Subcutaneous adipose tissue (tissue), 4 donors: ENCODE measurements around the gene CCNF. TPM values are rescaled to one million over a fixed set of nuclear protein-coding genes. Genes with fewer than 3 reads are reported as not detected.

Experiments used
- total RNA-seq, 4 donors: library from RNA; depleted of rRNA; stranded (reverse); fragments of >200 nt; gene quantifications; one replicate each; pipeline ENCODE4 v1.1.0, GENCODE V29; 2016
- TF ChIP-seq, protein P1 (sequence below): fragments of 450-650 bp; IDR thresholded peaks from one replicate; pipeline ENCODE4 v1.5.1; 2016; ENCODE audit warnings: low read depth, mild to moderate bottlenecking, control low read depth, antibody characterized with exemption, moderate library complexity

CCNF gene
- total RNA-seq, 4 donors from 2014 or later, result 1.8 to 5.1 (median 2.0) TPM

GRCh38 chr16:2432286-2432685 lies 3.0 kb downstream of the CCNF start:
- TF ChIP-seq, protein P1, sequence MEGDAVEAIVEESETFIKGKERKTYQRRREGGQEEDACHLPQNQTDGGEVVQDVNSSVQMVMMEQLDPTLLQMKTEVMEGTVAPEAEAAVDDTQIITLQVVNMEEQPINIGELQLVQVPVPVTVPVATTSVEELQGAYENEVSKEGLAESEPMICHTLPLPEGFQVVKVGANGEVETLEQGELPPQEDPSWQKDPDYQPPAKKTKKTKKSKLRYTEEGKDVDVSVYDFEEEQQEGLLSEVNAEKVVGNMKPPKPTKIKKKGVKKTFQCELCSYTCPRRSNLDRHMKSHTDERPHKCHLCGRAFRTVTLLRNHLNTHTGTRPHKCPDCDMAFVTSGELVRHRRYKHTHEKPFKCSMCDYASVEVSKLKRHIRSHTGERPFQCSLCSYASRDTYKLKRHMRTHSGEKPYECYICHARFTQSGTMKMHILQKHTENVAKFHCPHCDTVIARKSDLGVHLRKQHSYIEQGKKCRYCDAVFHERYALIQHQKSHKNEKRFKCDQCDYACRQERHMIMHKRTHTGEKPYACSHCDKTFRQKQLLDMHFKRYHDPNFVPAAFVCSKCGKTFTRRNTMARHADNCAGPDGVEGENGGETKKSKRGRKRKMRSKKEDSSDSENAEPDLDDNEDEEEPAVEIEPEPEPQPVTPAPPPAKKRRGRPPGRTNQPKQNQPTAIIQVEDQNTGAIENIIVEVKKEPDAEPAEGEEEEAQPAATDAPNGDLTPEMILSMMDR, result no peak

DNA sequence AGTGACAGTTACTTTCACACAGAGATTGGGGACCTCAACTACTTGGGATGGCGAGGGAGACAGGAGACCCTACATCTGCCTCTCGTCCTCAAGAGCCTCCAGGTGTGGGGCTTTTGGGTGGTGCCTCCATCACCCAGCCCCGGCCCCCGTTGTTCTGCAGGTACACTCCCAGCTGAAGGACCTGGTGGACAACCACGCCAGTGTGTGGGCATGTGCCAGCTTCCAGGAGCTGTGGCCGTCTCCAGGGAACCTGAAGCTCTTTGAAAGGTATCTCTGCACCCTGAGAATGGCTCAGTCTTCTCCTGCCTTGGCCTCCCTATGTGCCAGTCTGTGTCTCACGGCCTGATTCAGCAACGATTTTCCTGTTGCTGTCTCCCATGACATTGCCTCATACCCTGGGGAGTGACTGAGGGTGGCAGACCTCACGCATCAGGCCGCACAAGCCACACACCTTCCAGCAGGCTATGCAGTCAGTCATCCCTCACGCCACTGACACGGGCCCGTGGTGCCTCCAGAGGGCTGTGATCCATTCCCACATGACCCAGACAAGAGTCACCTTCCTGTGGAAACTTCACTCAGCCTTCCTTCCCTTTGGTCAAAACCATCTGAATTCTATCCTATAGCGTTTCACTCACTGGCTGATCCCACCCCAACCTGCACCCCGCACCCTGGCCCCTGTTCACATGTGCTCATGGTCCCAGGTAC lies 3.7 kb downstream of the CCNF start:
- TF ChIP-seq, protein P1, result no peak

GRCh38 chr16:2436110-2436509 lies 6.9 kb downstream of the CCNF start:
- TF ChIP-seq, protein P1, result no peak

DNA sequence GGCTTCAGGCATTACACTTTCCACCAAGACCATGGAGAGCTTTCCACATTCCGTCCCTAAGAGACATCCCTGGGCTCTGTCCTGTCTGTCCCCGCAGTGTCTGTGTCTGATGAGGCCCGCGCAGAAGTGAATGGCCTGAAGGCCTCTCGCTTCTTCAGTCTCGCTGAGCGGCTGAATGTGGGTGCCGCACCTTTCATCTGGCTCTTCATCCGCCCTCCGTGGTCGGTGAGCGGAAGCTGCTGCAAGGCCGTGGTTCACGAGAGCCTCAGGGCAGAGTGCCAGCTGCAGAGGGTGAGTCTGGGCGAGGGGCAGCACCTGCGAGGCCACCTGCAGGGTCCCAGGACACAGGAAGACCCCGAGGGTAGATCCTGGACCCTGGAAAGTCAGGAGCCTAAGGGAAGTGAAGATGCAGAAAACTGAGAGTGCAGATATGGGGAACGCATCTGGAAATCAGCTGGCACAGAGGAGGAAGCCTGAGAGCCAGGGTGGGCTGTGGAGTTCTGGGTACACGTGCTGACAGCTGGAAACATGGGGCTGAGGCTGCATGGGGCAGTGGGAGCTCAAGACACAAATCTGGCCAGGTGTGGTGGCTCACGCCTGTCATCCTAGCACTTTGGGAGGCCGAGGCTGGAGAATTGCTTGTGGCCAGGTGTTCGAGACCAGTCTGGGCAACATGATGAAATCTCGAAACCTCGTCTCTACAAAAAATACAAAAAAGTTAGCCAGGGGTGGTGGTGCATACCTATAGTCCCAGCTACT lies 8.0 kb downstream of the CCNF start:
- TF ChIP-seq, protein P1, result no peak

GRCh38 chr16:2438121-2438520 lies 8.9 kb downstream of the CCNF start:
- TF ChIP-seq, protein P1, result no peak

- TF ChIP-seq, protein P1, result no peak
Observed at GRCh38 chr16:2439598-2439997, 10.4 kb downstream of the CCNF start.

- TF ChIP-seq, protein P1, result no peak
Observed at GRCh38 chr16:2443555-2443954, 14.3 kb downstream of the CCNF start.
